SK-N-SH (cell line): ENCODE results near the gene OOSP1. TPM values are rescaled to one million over a fixed set of nuclear protein-coding genes. Genes with fewer than 3 reads are reported as not detected.

Experiments
- CTCF ChIA-PET: fragments of 300-600, 350-600 bp; formaldehyde crosslinking; extraction: SDS; loops from one replicate; lab custom pipeline; 2021; lab: Yijun Ruan, JAX
- POLR2A ChIA-PET: fragments of 350-600 bp; sonication (Branson Sonifier 250); formaldehyde crosslinking; extraction: SDS; loops from one replicate; lab custom pipeline; 2020; ENCODE audit warnings: antibody characterized with exemption, inconsistent platforms; lab: Yijun Ruan, JAX
- DNase-seq: peaks from one replicate; pipeline ENCODE4 v3.0.0; 2012
- H2AFZ ChIP-seq: fragments of 200-600 bp; sonication (generic); 2 replicates; pipeline ENCODE4 v1.8.1; 2016; ENCODE audit warnings: antibody characterized with exemption, mild to moderate bottlenecking, low read depth
- H3F3A ChIP-seq: fragments of 200-600 bp; sonication (generic); replicated peaks from 2 replicates; pipeline ENCODE3; 2016; ENCODE audit warnings: antibody characterized with exemption, mild to moderate bottlenecking; ENCODE audit not compliant: insufficient read depth
- H3K27ac ChIP-seq, 2 experiments: fragments of 200-500 bp in 1 of 2; fragments of 200-600 bp in 1 of 2; sonication (Bioruptor generic) in 1 of 2; sonication (generic), shearing (Covaris generic) in 1 of 2; 2 replicates each; pipeline versions ENCODE4 v1.5.1 to v1.6.1; 2014 to 2016; ENCODE audit warnings: low read depth in 2 of 2, inconsistent platforms in 1 of 2, low read length in 1 of 2, mild to moderate bottlenecking in 1 of 2, mixed read lengths in 1 of 2
- H3K27me3 ChIP-seq: fragments of 200-600 bp; sonication (generic), shearing (Covaris generic); 2 replicates; pipeline ENCODE4 v1.6.1; 2016; ENCODE audit warnings: mixed run types; ENCODE audit not compliant: insufficient read depth
- H3K36me3 ChIP-seq, 2 experiments: fragments of 200-500 bp in 1 of 2; fragments of 200-600 bp in 1 of 2; sonication (Bioruptor generic) in 1 of 2; sonication (generic) in 1 of 2; replicated peaks in 1 of 2; 2 replicates each; pipeline versions ENCODE3 to v1.5.1; 2014 to 2016; ENCODE audit warnings: low read length in 1 of 2, mild to moderate bottlenecking in 1 of 2; ENCODE audit not compliant: insufficient read depth in 2 of 2, control insufficient read depth in 1 of 2
- H3K4me1 ChIP-seq, 2 experiments: fragments of 200-500 bp in 1 of 2; fragments of 200-600 bp in 1 of 2; sonication (Bioruptor generic) in 1 of 2; sonication (generic), shearing (Covaris generic) in 1 of 2; 2 replicates each; pipeline versions ENCODE4 v1.5.1 to v1.6.1; 2014 to 2016; ENCODE audit warnings: low read depth in 1 of 2, low read length in 1 of 2, mixed run types in 1 of 2; ENCODE audit not compliant: insufficient read depth in 2 of 2, control insufficient read depth in 1 of 2
- H3K4me2 ChIP-seq: fragments of 200-600 bp; sonication (generic), shearing (Covaris generic); 2 replicates; pipeline ENCODE4 v1.6.1; 2017; ENCODE audit warnings: mixed run types
- H3K4me3 ChIP-seq, 2 experiments: fragments of 200-500 bp in 1 of 2; fragments of 200-600 bp in 1 of 2; sonication (Bioruptor generic) in 1 of 2; sonication (generic), shearing (Covaris generic) in 1 of 2; 2 replicates each; pipeline versions ENCODE4 v1.5.1 to v1.8.1; 2014 to 2016; ENCODE audit warnings: low read depth in 2 of 2, inconsistent platforms in 1 of 2, low read length in 1 of 2, mild to moderate bottlenecking in 1 of 2, mixed read lengths in 1 of 2, moderate library complexity in 1 of 2
- H3K79me2 ChIP-seq: fragments of 200-600 bp; sonication (generic); 2 replicates; pipeline ENCODE4 v1.8.1; 2017; ENCODE audit warnings: mild to moderate bottlenecking; ENCODE audit not compliant: insufficient read depth
- H3K9ac ChIP-seq: fragments of 200-600 bp; sonication (generic); 2 replicates; pipeline ENCODE4 v1.6.1; 2017; ENCODE audit warnings: mixed run types
- H3K9me2 ChIP-seq: fragments of 200-600 bp; sonication (generic); 2 replicates; pipeline ENCODE4 v1.6.1; 2017; ENCODE audit warnings: mixed run types
- H3K9me3 ChIP-seq: fragments of 200-600 bp; sonication (generic); 2 replicates; pipeline ENCODE4 v1.6.1; 2017; ENCODE audit warnings: mixed run types, mild to moderate bottlenecking, moderate library complexity
- H4K20me1 ChIP-seq: fragments of 200-600 bp; sonication (generic); 2 replicates; pipeline ENCODE4 v1.6.1; 2017; ENCODE audit warnings: mild to moderate bottlenecking, mixed run types; ENCODE audit not compliant: insufficient read depth
- ELF1 ChIP-seq: IDR thresholded peaks from 2 replicates; pipeline ENCODE4 v1.4.0; 2012
- EP300 ChIP-seq, 2 experiments: IDR thresholded peaks; 2 replicates each; pipeline versions ENCODE4 v1.4.0 to v1.6.1; 2012; ENCODE audit warnings: borderline replicate concordance in 1 of 2, low read depth in 1 of 2, low read length in 1 of 2
- EZH2phosphoT487 ChIP-seq: fragments of 200-600 bp; sonication (generic); IDR thresholded peaks from 2 replicates; pipeline ENCODE4 v1.6.1; 2017; ENCODE audit warnings: low read depth, mixed run types, mild to moderate bottlenecking, antibody characterized with exemption, moderate library complexity, borderline replicate concordance
- FOSL2 ChIP-seq: IDR thresholded peaks from 2 replicates; pipeline ENCODE4 v1.4.0; 2012; ENCODE audit warnings: low read depth, mild to moderate bottlenecking, moderate library complexity, borderline replicate concordance
- FOXJ3 ChIP-seq: sonication (generic); formaldehyde crosslinking; IDR thresholded peaks from 2 replicates; pipeline ENCODE4 v1.5.1; 2020; ENCODE audit warnings: mild to moderate bottlenecking, missing genetic modification reagents
- FOXM1 ChIP-seq: IDR thresholded peaks from 2 replicates; pipeline ENCODE4 v1.4.0; 2012; ENCODE audit warnings: low read depth, mild to moderate bottlenecking
- GABPA ChIP-seq: IDR thresholded peaks from 2 replicates; pipeline ENCODE4 v1.4.0; 2012; ENCODE audit warnings: low read depth, mild to moderate bottlenecking
- MEF2A ChIP-seq: IDR thresholded peaks from 2 replicates; pipeline ENCODE4 v1.4.0; 2012; ENCODE audit warnings: low read depth, borderline replicate concordance
- POLR2AphosphoS5 ChIP-seq: IDR thresholded peaks from 2 replicates; pipeline ENCODE4 v1.6.1; 2012; ENCODE audit warnings: low read depth, low read length
- RAD21 ChIP-seq: IDR thresholded peaks from 2 replicates; pipeline ENCODE4 v1.6.1; 2012; ENCODE audit warnings: mild to moderate bottlenecking, low read length
- REST ChIP-seq: IDR thresholded peaks from 2 replicates; pipeline ENCODE4 v1.6.1; 2012; ENCODE audit warnings: mild to moderate bottlenecking, low read depth, low read length, moderate library complexity
- RFX5 ChIP-seq: IDR thresholded peaks from 2 replicates; pipeline ENCODE4 v1.6.1; 2012; ENCODE audit warnings: mild to moderate bottlenecking, improper control_type of control experiment, low read length
- SIN3A ChIP-seq: IDR thresholded peaks from 2 replicates; pipeline ENCODE4 v1.6.1; 2012; ENCODE audit warnings: low read depth, mild to moderate bottlenecking, low read length, moderate library complexity, borderline replicate concordance
- SMC3 ChIP-seq: IDR thresholded peaks from 2 replicates; pipeline ENCODE4 v1.6.1; 2012; ENCODE audit warnings: low read depth, low read length, improper control_type of control experiment
- TCF12 ChIP-seq: IDR thresholded peaks from 2 replicates; pipeline ENCODE4 v1.4.0; 2012
- TEAD4 ChIP-seq: IDR thresholded peaks from 2 replicates; pipeline ENCODE4 v1.4.0; 2012; ENCODE audit warnings: mild to moderate bottlenecking, borderline replicate concordance; ENCODE audit not compliant: insufficient read depth
- USF2 ChIP-seq: fragments of 150-350 bp; IDR thresholded peaks from 2 replicates; pipeline ENCODE4 v1.6.1; 2017; ENCODE audit warnings: antibody characterized with exemption, low read length, low read depth, borderline replicate concordance
- WGBS: methylation state at CpG from one replicate; pipeline ENCODE4 v1.1.6; 2017; ENCODE audit warnings: low lambda C conversion rate; 5-methylcytosine and 5-hydroxymethylcytosine counted together
- polyA plus RNA-seq, 3 experiments: library from polyadenylated mRNA; depleted of rRNA; stranded (reverse); fragments of >200 nt; gene quantifications; 2 replicates each; pipeline ENCODE4 v1.2.3, GENCODE V29; 2012
- TF ChIP-seq, protein P1 (sequence below): fragments of 150-350 bp; IDR thresholded peaks from 2 replicates; pipeline ENCODE4 v1.6.1; 2016; ENCODE audit warnings: mild to moderate bottlenecking, low read depth, low read length

Gene OOSP1
- polyA plus RNA-seq, 1 of the 3 experiments (the other 2 are of a cell fraction): not detected

DNA sequence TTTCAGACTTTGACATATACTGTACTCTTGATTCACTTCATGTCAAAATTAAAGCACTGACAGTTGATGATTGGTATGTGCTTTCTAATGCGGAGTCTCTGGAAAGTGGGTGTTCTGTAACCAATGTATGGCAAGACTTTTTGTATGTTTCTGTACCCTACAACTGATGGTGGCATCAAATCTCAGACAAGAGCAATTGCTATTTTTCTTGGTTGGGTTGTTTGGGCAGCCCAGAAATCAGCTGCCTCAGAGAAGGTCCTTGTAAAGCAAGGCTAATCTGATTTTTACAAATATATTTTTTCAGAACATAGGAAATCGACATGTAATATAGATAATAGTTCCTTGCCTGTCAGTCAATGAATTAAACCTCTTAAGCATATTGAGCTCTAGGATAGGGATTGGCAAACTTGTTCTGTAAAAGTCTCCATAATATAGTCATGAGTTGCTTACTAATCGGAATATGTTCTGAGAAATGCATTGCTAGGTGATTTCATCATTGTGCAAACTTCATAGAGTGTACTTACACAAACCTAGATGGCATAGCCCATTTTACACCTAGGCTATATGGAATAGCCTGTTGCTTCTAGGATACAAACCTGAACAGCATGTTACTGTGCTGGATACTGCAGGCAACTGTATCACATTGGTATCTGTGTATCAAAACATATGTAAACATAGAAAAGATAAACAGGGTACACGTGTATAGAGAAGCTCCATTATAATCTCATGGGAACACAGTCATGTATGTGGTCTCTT lies 15.4 kb downstream of the OOSP1 start (continued):
- TF ChIP-seq REST (no peak), FOXM1 (no peak), GABPA (no peak), EP300 (IDR thresholded peaks at IDR 0.05; ENCODE audit: borderline replicate concordance in 1 of 2, low read depth in 1 of 2, low read length in 1 of 2) (no peak), USF2 (no peak), FOXJ3 (CRISPR knock-in tag) (no peak)

GRCh38 chr11:59954219-59954847 lies 16.1 kb downstream of the OOSP1 start:
- no peak overlapping the region for H3K27ac ChIP-seq
- no peak for DNase-seq
- H3K4me1 ChIP-seq: no peaks in the 10 kb centered on the region
- H3K36me3 ChIP-seq: no peaks in the 10 kb centered on the region
- no peak overlapping the region for H3K4me3 ChIP-seq
- no peak overlapping the region for H2AFZ ChIP-seq
- H3K79me2 ChIP-seq: no peaks in the 10 kb centered on the region
- no peaks in the 10 kb centered on the region for H4K20me1 ChIP-seq
- H3K9me3 ChIP-seq: no peaks in the 10 kb centered on the region
- no peaks in the 10 kb centered on the region for H3F3A ChIP-seq
- POLR2A ChIA-PET: no interaction called here
- H3K27me3 ChIP-seq: no peaks in the 10 kb centered on the region
- no peaks in the 10 kb centered on the region; the same call in 1 of the 2 replicates for H3K9me2 ChIP-seq
- CTCF ChIA-PET: no interaction called here
- H3K4me2 ChIP-seq: no peak overlapping the region
- H3K9ac ChIP-seq: no peak overlapping the region
- WGBS: 13% methylated on average over 3 of the region's 3 CpGs
- TF ChIP-seq ELF1: no peak
- TF ChIP-seq MEF2A: no peak
- TF ChIP-seq, protein P1, sequence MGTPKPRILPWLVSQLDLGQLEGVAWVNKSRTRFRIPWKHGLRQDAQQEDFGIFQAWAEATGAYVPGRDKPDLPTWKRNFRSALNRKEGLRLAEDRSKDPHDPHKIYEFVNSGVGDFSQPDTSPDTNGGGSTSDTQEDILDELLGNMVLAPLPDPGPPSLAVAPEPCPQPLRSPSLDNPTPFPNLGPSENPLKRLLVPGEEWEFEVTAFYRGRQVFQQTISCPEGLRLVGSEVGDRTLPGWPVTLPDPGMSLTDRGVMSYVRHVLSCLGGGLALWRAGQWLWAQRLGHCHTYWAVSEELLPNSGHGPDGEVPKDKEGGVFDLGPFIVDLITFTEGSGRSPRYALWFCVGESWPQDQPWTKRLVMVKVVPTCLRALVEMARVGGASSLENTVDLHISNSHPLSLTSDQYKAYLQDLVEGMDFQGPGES: no peak
- no peak for TF ChIP-seq SIN3A
- no peak for TF ChIP-seq TEAD4
- no peak for TF ChIP-seq FOXJ3 (CRISPR knock-in tag)
- TF ChIP-seq SMC3: no peak
- TF ChIP-seq FOSL2: no peak
- no peak for TF ChIP-seq REST
- TF ChIP-seq RAD21: no peak
- no peak for TF ChIP-seq RFX5
- TF ChIP-seq POLR2AphosphoS5: no peak
- TF ChIP-seq EZH2phosphoT487: no peak
- TF ChIP-seq TCF12: no peak
